ENCODE measurements around the gene ZNF335. TPM values are rescaled to one million over a fixed set of nuclear protein-coding genes. Genes with fewer than 3 reads are reported as not detected.

The ZNF335 gene
- total and polyA plus RNA-seq, 2 of the 13 experiments (the other 11 are each of a cell fraction or from before 2014, with no cell fraction given): 9.7 to 13.7 TPM

DNA sequence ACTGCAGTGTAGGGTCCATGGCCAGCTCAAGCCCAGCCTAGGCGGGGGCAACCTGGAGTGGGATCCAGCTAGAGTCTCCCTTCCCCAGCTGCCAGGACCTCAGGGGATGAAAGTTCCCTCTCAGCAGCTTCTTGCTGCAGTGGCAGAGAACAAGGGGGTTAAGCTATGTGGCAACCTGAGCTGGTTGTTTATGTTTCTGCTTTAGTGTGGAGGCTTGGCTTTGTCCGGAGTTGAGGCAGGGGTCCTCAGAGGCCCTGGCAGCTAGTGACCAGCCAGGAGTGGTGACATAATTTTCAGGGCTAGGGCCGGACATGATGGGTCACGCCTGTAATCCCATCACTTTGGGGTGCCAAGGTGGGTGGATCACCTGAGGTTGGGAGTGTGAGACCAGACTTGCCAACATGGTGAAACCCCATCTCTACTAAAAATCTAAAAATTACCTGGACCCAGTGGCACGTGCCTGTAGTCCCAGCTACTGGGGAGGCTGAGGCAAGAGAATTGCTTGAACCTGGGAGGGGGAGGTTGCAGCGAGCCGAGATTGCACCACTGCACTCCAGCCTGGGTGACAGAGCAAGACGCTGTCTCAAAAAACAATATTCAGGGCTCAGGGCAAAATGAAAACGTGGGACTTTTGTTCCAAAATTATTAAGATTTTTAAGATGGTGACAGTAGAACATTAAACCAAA is 46.0 kb downstream of the ZNF335 start (continued):
- TF ChIP-seq ARNT2 (CRISPR knock-in tag; IDR thresholded peaks at IDR 0.05; ENCODE audit: low read depth): no peak; the same call in 1 of the 2 replicates
- no peak for TF ChIP-seq TCF7 (IDR thresholded peaks at IDR 0.05; ENCODE audit: low read depth)
- TF ChIP-seq ZNF547 (CRISPR knock-in tag; IDR thresholded peaks at IDR 0.05): 0 out of 2 replicates have a peak, but pooled peaks have one; percentile 31
- TF ChIP-seq ZNF235 (CRISPR knock-in tag; IDR thresholded peaks at IDR 0.05; ENCODE audit: borderline replicate concordance): no peak
- 0 out of 2 replicates have a peak, but pooled peaks have one; percentile 44 for TF ChIP-seq ZMYM4 (CRISPR knock-in tag; IDR thresholded peaks at IDR 0.05)
- TF ChIP-seq BCL6 (CRISPR knock-in tag; IDR thresholded peaks at IDR 0.05): no peak
- no peak for TF ChIP-seq MYC (CRISPR knock-in tag; IDR thresholded peaks at IDR 0.05; ENCODE audit: borderline replicate concordance)
- TF ChIP-seq FOXA3 (CRISPR knock-in tag; IDR thresholded peaks at IDR 0.05): peak; percentile 45
- TF ChIP-seq ZSCAN30 (CRISPR knock-in tag; IDR thresholded peaks at IDR 0.05): no peak
- no peak for TF ChIP-seq NFKB2 (CRISPR knock-in tag; IDR thresholded peaks at IDR 0.05; ENCODE audit: borderline replicate concordance)
- TF ChIP-seq, protein P1, sequence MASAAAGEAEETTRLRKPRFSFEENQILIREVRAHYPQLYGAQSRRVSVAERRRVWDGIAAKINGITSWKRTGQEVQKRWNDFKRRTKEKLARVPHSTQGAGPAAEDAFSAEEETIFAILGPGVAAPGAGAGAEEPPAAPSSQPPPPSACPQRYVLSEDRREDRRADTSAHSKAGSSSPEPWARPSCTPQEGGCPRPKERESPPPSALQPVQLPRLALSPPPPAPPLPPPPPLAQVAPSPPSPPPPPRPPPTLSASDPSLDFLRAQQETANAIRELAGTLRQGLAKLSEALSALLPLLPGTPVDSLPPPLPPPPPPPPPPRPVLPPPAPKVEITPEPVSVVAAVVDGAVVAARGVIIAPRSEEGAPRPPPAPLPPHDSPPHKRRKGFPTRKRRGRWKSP (CRISPR knock-in tag; IDR thresholded peaks at IDR 0.05): 0 out of 2 replicates have a peak, but pooled peaks have one; percentile 35
- TF ChIP-seq, protein P2, sequence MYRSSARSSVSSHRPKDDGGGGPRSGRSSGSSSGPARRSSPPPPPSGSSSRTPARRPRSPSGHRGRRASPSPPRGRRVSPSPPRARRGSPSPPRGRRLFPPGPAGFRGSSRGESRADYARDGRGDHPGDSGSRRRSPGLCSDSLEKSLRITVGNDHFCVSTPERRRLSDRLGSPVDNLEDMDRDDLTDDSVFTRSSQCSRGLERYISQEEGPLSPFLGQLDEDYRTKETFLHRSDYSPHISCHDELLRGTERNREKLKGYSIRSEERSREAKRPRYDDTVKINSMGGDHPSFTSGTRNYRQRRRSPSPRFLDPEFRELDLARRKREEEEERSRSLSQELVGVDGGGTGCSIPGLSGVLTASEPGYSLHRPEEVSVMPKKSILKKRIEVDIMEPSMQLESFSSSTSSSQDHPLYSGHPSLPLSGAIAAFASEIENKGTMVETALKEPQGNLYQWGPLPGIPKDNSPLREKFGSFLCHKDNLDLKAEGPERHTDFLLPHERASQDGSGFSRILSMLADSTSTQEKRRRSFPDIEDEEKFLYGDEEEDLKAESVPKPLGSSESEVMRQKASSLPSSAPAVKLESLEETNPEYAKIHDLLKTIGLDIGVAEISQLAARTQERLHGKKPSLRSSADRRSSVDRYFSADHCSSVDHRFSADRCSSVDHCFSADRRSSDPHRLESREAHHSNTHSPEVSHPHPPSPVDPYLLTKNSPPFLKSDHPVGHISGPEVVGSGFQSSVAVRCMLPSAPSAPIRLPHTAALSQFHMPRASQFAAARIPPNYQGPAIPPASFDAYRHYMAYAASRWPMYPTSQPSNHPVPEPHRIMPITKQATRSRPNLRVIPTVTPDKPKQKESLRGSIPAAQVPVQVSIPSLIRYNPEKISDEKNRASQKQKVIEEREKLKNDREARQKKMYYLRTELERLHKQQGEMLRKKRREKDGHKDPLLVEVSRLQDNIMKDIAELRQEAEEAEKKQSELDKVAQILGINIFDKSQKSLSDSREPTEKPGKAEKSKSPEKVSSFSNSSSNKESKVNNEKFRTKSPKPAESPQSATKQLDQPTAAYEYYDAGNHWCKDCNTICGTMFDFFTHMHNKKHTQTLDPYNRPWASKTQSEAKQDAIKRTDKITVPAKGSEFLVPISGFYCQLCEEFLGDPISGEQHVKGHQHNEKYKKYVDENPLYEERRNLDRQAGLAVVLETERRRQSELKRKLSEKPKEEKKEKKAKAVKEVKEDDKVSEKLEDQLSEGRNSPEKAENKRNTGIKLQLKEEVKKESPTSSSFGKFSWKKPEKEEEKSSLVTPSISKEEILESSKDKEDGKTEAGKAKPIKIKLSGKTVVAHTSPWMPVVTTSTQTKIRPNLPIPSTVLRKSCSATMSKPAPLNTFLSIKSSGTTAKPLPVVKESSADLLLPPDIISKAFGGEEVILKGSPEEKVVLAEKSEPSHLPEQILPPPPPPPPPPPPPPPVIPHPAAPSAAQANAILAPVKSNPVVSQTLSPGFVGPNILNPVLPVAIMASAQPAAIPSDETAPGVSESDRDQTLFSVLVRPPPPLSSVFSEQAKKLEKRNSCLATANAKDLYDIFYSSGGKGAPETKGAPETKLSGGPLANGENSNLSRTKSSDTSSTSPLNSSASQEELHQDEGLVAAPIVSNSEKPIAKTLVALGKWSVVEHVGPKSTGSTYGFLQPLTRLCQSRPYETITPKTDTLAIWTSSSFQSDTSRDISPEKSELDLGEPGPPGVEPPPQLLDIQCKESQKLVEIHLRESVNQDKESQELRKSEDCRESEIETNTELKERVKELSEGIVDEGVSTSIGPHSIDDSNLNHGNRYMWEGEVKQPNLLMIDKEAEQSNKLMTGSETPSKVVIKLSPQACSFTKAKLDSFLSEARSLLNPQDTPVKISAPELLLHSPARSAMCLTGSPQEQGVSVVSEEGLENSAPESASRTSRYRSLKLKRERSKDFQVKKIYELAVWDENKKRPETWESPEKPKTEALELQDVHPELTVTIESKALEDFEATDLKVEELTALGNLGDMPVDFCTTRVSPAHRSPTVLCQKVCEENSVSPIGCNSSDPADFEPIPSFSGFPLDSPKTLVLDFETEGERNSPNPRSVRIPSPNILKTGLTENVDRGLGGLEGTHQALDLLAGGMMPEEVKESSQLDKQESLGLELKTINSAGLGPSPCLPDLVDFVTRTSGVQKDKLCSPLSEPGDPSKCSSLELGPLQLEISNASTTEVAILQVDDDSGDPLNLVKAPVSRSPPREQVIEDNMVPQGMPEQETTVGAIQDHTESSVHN (CRISPR knock-in tag; IDR thresholded peaks at IDR 0.05): no peak
- TF ChIP-seq PRPF4 (IDR thresholded peaks at IDR 0.05; ENCODE audit: low read depth, low read length, poor library complexity, severe bottlenecking): no peak
- no peak for TF ChIP-seq ZNF792 (CRISPR knock-in tag; IDR thresholded peaks at IDR 0.05)
- TF ChIP-seq, protein P3, sequence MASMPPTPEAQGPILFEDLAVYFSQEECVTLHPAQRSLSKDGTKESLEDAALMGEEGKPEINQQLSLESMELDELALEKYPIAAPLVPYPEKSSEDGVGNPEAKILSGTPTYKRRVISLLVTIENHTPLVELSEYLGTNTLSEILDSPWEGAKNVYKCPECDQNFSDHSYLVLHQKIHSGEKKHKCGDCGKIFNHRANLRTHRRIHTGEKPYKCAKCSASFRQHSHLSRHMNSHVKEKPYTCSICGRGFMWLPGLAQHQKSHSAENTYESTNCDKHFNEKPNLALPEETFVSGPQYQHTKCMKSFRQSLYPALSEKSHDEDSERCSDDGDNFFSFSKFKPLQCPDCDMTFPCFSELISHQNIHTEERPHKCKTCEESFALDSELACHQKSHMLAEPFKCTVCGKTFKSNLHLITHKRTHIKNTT (CRISPR knock-in tag; IDR thresholded peaks at IDR 0.05): no peak
- TF ChIP-seq, protein P4, sequence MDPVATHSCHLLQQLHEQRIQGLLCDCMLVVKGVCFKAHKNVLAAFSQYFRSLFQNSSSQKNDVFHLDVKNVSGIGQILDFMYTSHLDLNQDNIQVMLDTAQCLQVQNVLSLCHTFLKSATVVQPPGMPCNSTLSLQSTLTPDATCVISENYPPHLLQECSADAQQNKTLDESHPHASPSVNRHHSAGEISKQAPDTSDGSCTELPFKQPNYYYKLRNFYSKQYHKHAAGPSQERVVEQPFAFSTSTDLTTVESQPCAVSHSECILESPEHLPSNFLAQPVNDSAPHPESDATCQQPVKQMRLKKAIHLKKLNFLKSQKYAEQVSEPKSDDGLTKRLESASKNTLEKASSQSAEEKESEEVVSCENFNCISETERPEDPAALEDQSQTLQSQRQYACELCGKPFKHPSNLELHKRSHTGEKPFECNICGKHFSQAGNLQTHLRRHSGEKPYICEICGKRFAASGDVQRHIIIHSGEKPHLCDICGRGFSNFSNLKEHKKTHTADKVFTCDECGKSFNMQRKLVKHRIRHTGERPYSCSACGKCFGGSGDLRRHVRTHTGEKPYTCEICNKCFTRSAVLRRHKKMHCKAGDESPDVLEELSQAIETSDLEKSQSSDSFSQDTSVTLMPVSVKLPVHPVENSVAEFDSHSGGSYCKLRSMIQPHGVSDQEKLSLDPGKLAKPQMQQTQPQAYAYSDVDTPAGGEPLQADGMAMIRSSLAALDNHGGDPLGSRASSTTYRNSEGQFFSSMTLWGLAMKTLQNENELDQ (CRISPR knock-in tag; IDR thresholded peaks at IDR 0.05; ENCODE audit: borderline replicate concordance): no peak
- TF ChIP-seq ARNT (IDR thresholded peaks at IDR 0.05): no peak
- no peak for TF ChIP-seq MXI1 (IDR thresholded peaks at IDR 0.05; ENCODE audit: borderline replicate concordance, low read depth, low read length)

Data from HepG2 (cell line).